DND-41 (cell line): Measurements from ENCODE around the gene C1orf105.

Source experiments
- ATAC-seq: fragments of 200-7000 bp; cut with Tn5 transposase; 3 replicates; pipeline ENCODE4 v1.9.1; 2021; ENCODE audit warnings: low read depth; ENCODE audit not compliant: insufficient read depth
- DNase-seq: peaks from one replicate; pipeline ENCODE4 v3.0.0-alpha.2; 2020
- H2AFZ ChIP-seq: 2 replicates; pipeline ENCODE4 v1.6.0; 2012; ENCODE audit warnings: low read depth, low read length
- H3K27ac ChIP-seq: 2 replicates; pipeline ENCODE4 v1.5.1; 2012; ENCODE audit warnings: low read length, inconsistent platforms
- H3K27me3 ChIP-seq: fragments of 200-600 bp; sonication (generic); 2 replicates; pipeline ENCODE4 v1.6.0; 2012; ENCODE audit warnings: low read length, mild to moderate bottlenecking, inconsistent platforms; ENCODE audit not compliant: insufficient read depth, poor library complexity
- H3K36me3 ChIP-seq: 2 replicates; pipeline ENCODE4 v1.5.1; 2012; ENCODE audit warnings: low read length, inconsistent platforms; ENCODE audit not compliant: insufficient read depth
- H3K4me1 ChIP-seq: 2 replicates; pipeline ENCODE4 v1.5.1; 2012; ENCODE audit warnings: mild to moderate bottlenecking, low read length; ENCODE audit not compliant: insufficient read depth
- H3K4me2 ChIP-seq: 2 replicates; pipeline ENCODE4 v1.6.0; 2012; ENCODE audit warnings: mild to moderate bottlenecking, moderate library complexity, low read length, inconsistent platforms; ENCODE audit not compliant: insufficient read depth
- H3K4me3 ChIP-seq, 2 experiments: fragments of 200-600 bp in 1 of 2; shearing (Covaris generic) in 1 of 2; 2 replicates each; pipeline ENCODE4 v1.5.1; 2012 to 2016; ENCODE audit warnings: inconsistent platforms in 2 of 2, low read length in 2 of 2, mild to moderate bottlenecking in 2 of 2, low read depth in 1 of 2, moderate library complexity in 1 of 2
- H3K79me2 ChIP-seq: 2 replicates; pipeline ENCODE4 v1.6.0; 2012; ENCODE audit warnings: low read length, inconsistent platforms; ENCODE audit not compliant: insufficient read depth
- H3K9ac ChIP-seq: 2 replicates; pipeline ENCODE4 v1.6.0; 2012; ENCODE audit warnings: low read depth, mild to moderate bottlenecking, inconsistent platforms, low read length, moderate library complexity
- H3K9me3 ChIP-seq: 2 replicates; pipeline ENCODE4 v1.5.1; 2012; ENCODE audit warnings: low read length, moderate library complexity, mild to moderate bottlenecking, inconsistent platforms; ENCODE audit not compliant: insufficient read depth, severe bottlenecking
- H4K20me1 ChIP-seq: 2 replicates; pipeline ENCODE4 v1.6.0; 2012; ENCODE audit warnings: low read length; ENCODE audit not compliant: insufficient read depth
- EZH2 ChIP-seq: IDR thresholded peaks from 3 replicates; pipeline ENCODE4 v1.6.1; 2012; ENCODE audit warnings: borderline replicate concordance, low read depth, mild to moderate bottlenecking, moderate library complexity, low read length, inconsistent platforms; ENCODE audit not compliant: severe bottlenecking
- TF ChIP-seq, protein P1 (sequence below): IDR thresholded peaks from 2 replicates; pipeline ENCODE4 v1.5.1; 2012; ENCODE audit warnings: borderline replicate concordance, low read length, moderate library complexity, mild to moderate bottlenecking; ENCODE audit not compliant: poor library complexity, severe bottlenecking; ENCODE audit errors: extremely low read depth

The C1orf105 gene

DNA sequence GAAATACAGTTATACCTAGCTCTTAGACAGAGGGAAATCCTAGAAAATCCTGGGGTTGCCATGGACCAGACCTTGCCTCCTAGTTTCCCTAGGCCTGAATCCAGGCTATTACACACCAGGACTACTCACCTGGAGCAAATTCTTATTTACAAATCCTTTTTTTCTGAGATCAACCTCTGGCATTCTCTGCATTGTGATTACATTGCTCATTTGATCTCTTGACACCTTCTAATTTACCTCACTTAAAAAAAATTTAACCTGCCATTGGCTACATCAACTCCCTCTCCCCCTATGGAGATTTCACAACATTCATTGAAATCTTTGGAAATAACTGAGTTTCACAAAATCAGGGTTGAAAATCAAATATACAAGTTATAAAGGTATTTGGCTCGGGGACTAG, 2.9 kb upstream of the C1orf105 start:
- DNase-seq (no peak), ATAC-seq (no peak)
- H3K4me3 ChIP-seq = no peak overlapping the region
- H3K27ac ChIP-seq = no peak overlapping the region
- H3K4me1 ChIP-seq = no peaks in the 10 kb centered on the region
- no peaks in the 10 kb centered on the region for H3K27me3 ChIP-seq
- H2AFZ ChIP-seq = no peak overlapping the region
- H3K9ac ChIP-seq = no peak overlapping the region
- H3K36me3 ChIP-seq = no peaks in the 10 kb centered on the region
- no peak for TF ChIP-seq EZH2
- TF ChIP-seq, protein P1, sequence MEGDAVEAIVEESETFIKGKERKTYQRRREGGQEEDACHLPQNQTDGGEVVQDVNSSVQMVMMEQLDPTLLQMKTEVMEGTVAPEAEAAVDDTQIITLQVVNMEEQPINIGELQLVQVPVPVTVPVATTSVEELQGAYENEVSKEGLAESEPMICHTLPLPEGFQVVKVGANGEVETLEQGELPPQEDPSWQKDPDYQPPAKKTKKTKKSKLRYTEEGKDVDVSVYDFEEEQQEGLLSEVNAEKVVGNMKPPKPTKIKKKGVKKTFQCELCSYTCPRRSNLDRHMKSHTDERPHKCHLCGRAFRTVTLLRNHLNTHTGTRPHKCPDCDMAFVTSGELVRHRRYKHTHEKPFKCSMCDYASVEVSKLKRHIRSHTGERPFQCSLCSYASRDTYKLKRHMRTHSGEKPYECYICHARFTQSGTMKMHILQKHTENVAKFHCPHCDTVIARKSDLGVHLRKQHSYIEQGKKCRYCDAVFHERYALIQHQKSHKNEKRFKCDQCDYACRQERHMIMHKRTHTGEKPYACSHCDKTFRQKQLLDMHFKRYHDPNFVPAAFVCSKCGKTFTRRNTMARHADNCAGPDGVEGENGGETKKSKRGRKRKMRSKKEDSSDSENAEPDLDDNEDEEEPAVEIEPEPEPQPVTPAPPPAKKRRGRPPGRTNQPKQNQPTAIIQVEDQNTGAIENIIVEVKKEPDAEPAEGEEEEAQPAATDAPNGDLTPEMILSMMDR = no peak
- H3K4me2 ChIP-seq = no peak overlapping the region
- H4K20me1 ChIP-seq = no peaks in the 10 kb centered on the region
- no peaks in the 10 kb centered on the region for H3K9me3 ChIP-seq
- no peaks in the 10 kb centered on the region for H3K79me2 ChIP-seq

DNA sequence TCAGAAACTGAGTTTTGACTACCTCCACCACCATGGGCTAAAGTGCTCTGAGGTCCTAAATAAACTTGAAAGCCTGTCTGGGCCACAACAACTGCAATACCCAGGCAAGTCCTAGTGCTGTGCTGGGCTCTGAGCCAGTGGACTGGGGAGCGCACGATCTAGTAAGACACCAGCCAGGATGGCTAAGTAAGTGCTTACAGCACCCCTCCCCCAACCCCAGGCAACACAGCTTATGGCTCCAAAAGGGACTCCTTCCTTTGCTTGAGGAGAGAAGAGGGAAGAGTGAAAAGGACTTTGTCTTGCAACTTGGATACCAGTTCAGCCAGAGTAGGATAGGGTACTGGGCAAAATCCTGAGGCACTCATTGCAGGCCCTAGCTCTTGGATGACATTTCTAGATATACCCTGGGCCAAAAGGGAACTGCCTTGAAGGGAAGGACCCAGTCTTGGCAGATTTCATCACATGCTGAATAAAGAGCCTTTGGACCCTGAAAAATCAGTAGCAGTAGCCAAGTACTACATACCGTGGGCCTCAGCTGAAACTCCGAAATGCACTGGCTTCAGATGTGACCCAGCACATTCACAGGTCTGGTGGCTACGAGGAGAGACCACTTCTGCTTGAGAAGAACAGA, 1.6 kb downstream of the C1orf105 start:
- Histone ChIP-seq H3K79me2 (no peaks in the 10 kb centered on the region), H3K36me3 (no peaks in the 10 kb centered on the region), H4K20me1 (no peaks in the 10 kb centered on the region), H3K4me3 (no peak overlapping the region), H3K4me1 (peaks cover 6% of the 10 kb centered on the region), H3K27me3 (no peaks in the 10 kb centered on the region), H3K4me2 (no peak overlapping the region), H3K27ac (no peak overlapping the region), H3K9ac (no peak overlapping the region), H3K9me3 (no peaks in the 10 kb centered on the region), H2AFZ (no peak overlapping the region)
- DNase-seq = no peak
- TF ChIP-seq, protein P1 = no peak
- TF ChIP-seq EZH2 = no peak
- ATAC-seq = no peak

DNA sequence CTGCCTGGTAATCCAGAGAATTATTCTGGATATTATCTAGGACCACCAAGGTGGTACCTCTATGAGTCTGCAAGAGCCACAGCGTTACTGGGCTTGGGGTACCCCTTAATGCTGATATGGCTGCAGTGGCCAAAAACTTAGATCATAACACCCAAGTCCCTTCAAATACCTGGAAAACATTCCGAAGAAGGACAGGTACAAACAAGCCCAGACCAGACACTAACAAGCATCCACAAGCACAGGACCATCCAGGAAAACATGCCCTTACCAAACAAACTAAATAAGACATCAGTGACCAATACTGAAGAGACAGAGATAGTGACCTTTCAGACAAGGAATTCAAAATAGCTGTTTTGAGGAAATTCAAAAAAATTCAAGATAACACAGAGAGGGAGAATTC, 2.9 kb downstream of the C1orf105 start:
- no peak overlapping the region for H3K4me3 ChIP-seq
- no peak for TF ChIP-seq EZH2
- TF ChIP-seq, protein P1 = no peak
- H3K27me3 ChIP-seq = no peaks in the 10 kb centered on the region
- H4K20me1 ChIP-seq = no peaks in the 10 kb centered on the region
- H2AFZ ChIP-seq = no peak overlapping the region
- no peaks in the 10 kb centered on the region for H3K79me2 ChIP-seq
- DNase-seq = no peak
- H3K36me3 ChIP-seq = no peaks in the 10 kb centered on the region
- no peaks in the 10 kb centered on the region for H3K9me3 ChIP-seq
- ATAC-seq = no peak
- H3K27ac ChIP-seq = no peak overlapping the region
- no peak overlapping the region for H3K4me2 ChIP-seq
- no peak overlapping the region for H3K9ac ChIP-seq
- peaks cover 19% of the 10 kb centered on the region for H3K4me1 ChIP-seq
